ENCODE results near the gene PTGER1. TPM values are rescaled to one million over a fixed set of nuclear protein-coding genes. Genes with fewer than 3 reads are reported as not detected.

PTGER1 gene
- total RNA-seq, 1 experiment from 2014 or later, result 0.63 TPM

- H2AFZ ChIP-seq (ENCODE audit: low read length), result no peak overlapping the region
- H3K79me1 ChIP-seq (ENCODE audit: insufficient read depth, low read depth, low read length, poor library complexity, severe bottlenecking), result peaks cover 9% of the 10 kb centered on the region
- TF ChIP-seq CTCF (conservative IDR thresholded peaks at IDR 0.05), result no peak
- H3K23ac ChIP-seq (ENCODE audit: insufficient read length, low read depth, low read length), result no peak overlapping the region
- Mint-ChIP-seq H3K27ac (peak overlapping the region; percentile 39 to 72 (median 59); a peak in 3 of 7 replicates), H3K4me3 (peak overlapping the region; percentile 91 to 94), H3K4me1 (peaks cover 26 to 31% of the 10 kb centered on the region in 2 experiments), H3K27me3 (ENCODE audit: low read depth) (peaks cover 1% of the 10 kb centered on the region; the same call in 1 of the 2 replicates), H3K9me3 (no peaks in the 10 kb centered on the region), H3K36me3 (ENCODE audit: insufficient read depth in 1 of 3, low read depth in 3 of 3) (peaks cover 27 to 36% (median 32%) of the 10 kb centered on the region in 3 experiments; a peak in 6 of 7 replicates)
- no peaks in the 10 kb centered on the region for H4K20me1 ChIP-seq (ENCODE audit: control insufficient read depth, insufficient read depth, insufficient read length)
- H4K8ac ChIP-seq (replicated peaks; ENCODE audit: insufficient read length, low read depth, low read length), result no peak overlapping the region
- H3K56ac ChIP-seq (ENCODE audit: insufficient read length, low read depth, low read length), result no peak overlapping the region
- no peak overlapping the region for H2BK5ac ChIP-seq (ENCODE audit: insufficient read length, low read length)
- H3K4me2 ChIP-seq (ENCODE audit: insufficient read depth, insufficient read length, low read length), result peak overlapping the region; percentile 88
- no peak overlapping the region for H2BK12ac ChIP-seq (ENCODE audit: insufficient read length, low read depth, low read length)
- no peak overlapping the region; the same call in 1 of the 2 replicates for H3K14ac ChIP-seq (ENCODE audit: insufficient read depth, low read length)
- H3K27me3 ChIP-seq (ENCODE audit: insufficient read depth, low read length), result no peaks in the 10 kb centered on the region
- H3K4me1 ChIP-seq (ENCODE audit: insufficient read depth, low read length), result no peaks in the 10 kb centered on the region
- H4K91ac ChIP-seq (ENCODE audit: insufficient read length, low read depth, low read length), result no peak overlapping the region
- no CpG with 5 or more reads among the region's 32 CpGs for WGBS (ENCODE audit: extremely low coverage, insufficient read length, low lambda C conversion rate)
- no peak overlapping the region for H3K18ac ChIP-seq (ENCODE audit: insufficient read length, low read depth, low read length)
- no peak overlapping the region for H3K4ac ChIP-seq (ENCODE audit: low read depth, low read length)
- no peak overlapping the region for H4K5ac ChIP-seq (ENCODE audit: insufficient read length, low read depth, low read length)
- no peak overlapping the region for H2BK120ac ChIP-seq (ENCODE audit: low read depth, low read length, poor library complexity, severe bottlenecking)
- H2AK5ac ChIP-seq (ENCODE audit: insufficient read length, low read length), result no peak overlapping the region
- peak overlapping the region; percentile 80 for H3K9ac ChIP-seq (ENCODE audit: extremely low read depth, insufficient read length, low read length)
- no peaks in the 10 kb centered on the region for H3K9me3 ChIP-seq (ENCODE audit: control insufficient read depth, low read depth, low read length)
- no peak for DNase-seq
- H3K23me2 ChIP-seq (ENCODE audit: insufficient read length, low read depth, low read length, poor library complexity, severe bottlenecking), result peaks cover 9% of the 10 kb centered on the region
- no peak overlapping the region for H3T11ph ChIP-seq (ENCODE audit: low read length)
- H2BK15ac ChIP-seq (ENCODE audit: low read depth, low read length), result no peak overlapping the region
- no peak overlapping the region for H3K27ac ChIP-seq (ENCODE audit: insufficient read length, low read depth, low read length)
- H2BK20ac ChIP-seq (ENCODE audit: low read depth, low read length, poor library complexity, severe bottlenecking), result no peak overlapping the region
- peaks cover 14% of the 10 kb centered on the region; the same call in 1 of the 2 replicates for H3K79me2 ChIP-seq (ENCODE audit: insufficient read depth, low read length)
Measured at GRCh38 chr19:14517446-14517839, 42.3 kb upstream of the PTGER1 start.
